SU-DHL-6 (cell line): ENCODE measurements around the gene BPIFB4.

Source experiments
- CTCF ChIP-seq: fragments of 200-600 bp; sonication (generic); IDR thresholded peaks from one replicate; pipeline ENCODE4 v1.5.1; 2017; ENCODE audit warnings: antibody characterized with exemption, mild to moderate bottlenecking, low read length, moderate library complexity; ENCODE audit not compliant: insufficient read depth, poor library complexity, severe bottlenecking
- EZH2phosphoT487 ChIP-seq: fragments of 200-600 bp; sonication (generic), shearing (Covaris generic); conservative IDR thresholded peaks from 2 replicates; pipeline ENCODE4 v1.6.1; 2018; ENCODE audit warnings: mild to moderate bottlenecking, antibody characterized with exemption, low read length, moderate library complexity, mixed read lengths

GRCh38 chr20:33033381-33033780 is 46.1 kb upstream of the BPIFB4 start:
- no peak for TF ChIP-seq EZH2phosphoT487
- no peak for TF ChIP-seq CTCF
